ENCODE results near the gene OTUD5.

Gene OTUD5, protein sequence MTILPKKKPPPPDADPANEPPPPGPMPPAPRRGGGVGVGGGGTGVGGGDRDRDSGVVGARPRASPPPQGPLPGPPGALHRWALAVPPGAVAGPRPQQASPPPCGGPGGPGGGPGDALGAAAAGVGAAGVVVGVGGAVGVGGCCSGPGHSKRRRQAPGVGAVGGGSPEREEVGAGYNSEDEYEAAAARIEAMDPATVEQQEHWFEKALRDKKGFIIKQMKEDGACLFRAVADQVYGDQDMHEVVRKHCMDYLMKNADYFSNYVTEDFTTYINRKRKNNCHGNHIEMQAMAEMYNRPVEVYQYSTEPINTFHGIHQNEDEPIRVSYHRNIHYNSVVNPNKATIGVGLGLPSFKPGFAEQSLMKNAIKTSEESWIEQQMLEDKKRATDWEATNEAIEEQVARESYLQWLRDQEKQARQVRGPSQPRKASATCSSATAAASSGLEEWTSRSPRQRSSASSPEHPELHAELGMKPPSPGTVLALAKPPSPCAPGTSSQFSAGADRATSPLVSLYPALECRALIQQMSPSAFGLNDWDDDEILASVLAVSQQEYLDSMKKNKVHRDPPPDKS

DNA sequence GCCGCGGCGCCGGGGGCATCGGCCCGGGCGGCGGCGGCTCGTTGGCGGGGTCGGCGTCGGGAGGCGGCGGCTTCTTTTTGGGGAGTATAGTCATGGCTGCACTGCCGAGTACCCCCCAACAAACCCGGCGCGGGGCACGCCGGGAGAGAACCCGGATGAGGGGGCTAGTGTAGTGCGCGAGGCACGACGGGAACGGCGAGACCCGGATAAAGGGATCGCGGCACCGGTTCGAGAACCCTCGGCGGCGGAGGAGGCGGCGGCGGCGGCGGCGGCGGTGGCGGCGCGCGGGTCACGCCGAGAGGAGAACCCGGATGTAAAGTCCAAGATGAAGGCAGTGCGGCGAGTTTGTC is at the start of gene OTUD5:
TSS of gene OTUD5 (minus strand) at position 131 of the 350 bp plus-strand sequence. CDS start at position 94, 37 bp downstream.
- Histone ChIP-seq H3K9ac (ENCODE audit: low read depth in 1 of 2, low read length in 2 of 2) (peak within 1 kb of the TSS; percentile 78 to 91), H3K4me1 (ENCODE audit: control insufficient read depth in 2 of 2, insufficient read depth in 2 of 2, low read length in 2 of 2) (peaks cover 11 to 19% of the 10 kb centered on the region in 2 donors), H3K27ac (ENCODE audit: low read depth in 2 of 2, low read length in 2 of 2) (peak within 1 kb of the TSS; percentile 97 to 98)

DNA sequence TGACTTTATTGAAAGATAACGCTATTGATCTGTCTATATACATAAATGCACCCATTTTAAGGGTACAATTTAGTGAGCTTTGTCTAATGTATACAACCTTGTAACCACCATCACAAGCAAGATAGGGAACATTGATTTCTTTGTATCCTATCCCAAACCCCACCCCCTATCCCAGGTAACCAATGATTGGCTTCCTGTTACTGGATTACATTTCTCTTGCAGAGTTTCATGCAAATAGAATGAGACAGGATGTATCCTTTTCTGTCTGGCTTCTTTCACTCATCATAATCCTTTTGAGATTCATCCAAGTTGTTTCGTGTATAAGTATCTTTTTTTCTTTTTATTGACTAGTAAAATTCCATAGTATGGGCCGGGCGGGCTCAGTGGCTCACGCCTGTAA is 46.3 kb upstream of the OTUD5 start:
- Histone ChIP-seq H3K27me3 (ENCODE audit: control insufficient read depth in 2 of 2, insufficient read depth in 2 of 2, low read length in 2 of 2) (no peaks in the 10 kb centered on the region), H3K4me3 (ENCODE audit: low read length in 2 of 2) (no peak overlapping the region), H3K9ac (ENCODE audit: low read depth in 1 of 2, low read length in 2 of 2) (no peak overlapping the region), H3K27ac (ENCODE audit: low read depth in 2 of 2, low read length in 2 of 2) (no peak overlapping the region), H3K36me3 (ENCODE audit: control insufficient read depth in 2 of 2, insufficient read depth in 2 of 2, low read length in 2 of 2) (peaks cover 0 to 4% of the 10 kb centered on the region in 2 donors), H3K9me3 (ENCODE audit: control insufficient read depth in 2 of 2, low read length in 2 of 2) (no peaks in the 10 kb centered on the region), H3K4me1 (ENCODE audit: control insufficient read depth in 2 of 2, insufficient read depth in 2 of 2, low read length in 2 of 2) (peaks cover 2 to 5% of the 10 kb centered on the region in 2 donors)

More for the DNA sequence above, at the start of gene OTUD5:
- H3K4me3 ChIP-seq (ENCODE audit: low read length in 2 of 2): peak within 1 kb of the TSS; percentile 71 to 84
- H3K9me3 ChIP-seq (ENCODE audit: control insufficient read depth in 2 of 2, low read length in 2 of 2): no peaks in the 10 kb centered on the region
- no peaks in the 10 kb centered on the region for H3K27me3 ChIP-seq (ENCODE audit: control insufficient read depth in 2 of 2, insufficient read depth in 2 of 2, low read length in 2 of 2)
- H3K36me3 ChIP-seq (ENCODE audit: control insufficient read depth in 2 of 2, insufficient read depth in 2 of 2, low read length in 2 of 2): no peaks in the 10 kb centered on the region

DNA sequence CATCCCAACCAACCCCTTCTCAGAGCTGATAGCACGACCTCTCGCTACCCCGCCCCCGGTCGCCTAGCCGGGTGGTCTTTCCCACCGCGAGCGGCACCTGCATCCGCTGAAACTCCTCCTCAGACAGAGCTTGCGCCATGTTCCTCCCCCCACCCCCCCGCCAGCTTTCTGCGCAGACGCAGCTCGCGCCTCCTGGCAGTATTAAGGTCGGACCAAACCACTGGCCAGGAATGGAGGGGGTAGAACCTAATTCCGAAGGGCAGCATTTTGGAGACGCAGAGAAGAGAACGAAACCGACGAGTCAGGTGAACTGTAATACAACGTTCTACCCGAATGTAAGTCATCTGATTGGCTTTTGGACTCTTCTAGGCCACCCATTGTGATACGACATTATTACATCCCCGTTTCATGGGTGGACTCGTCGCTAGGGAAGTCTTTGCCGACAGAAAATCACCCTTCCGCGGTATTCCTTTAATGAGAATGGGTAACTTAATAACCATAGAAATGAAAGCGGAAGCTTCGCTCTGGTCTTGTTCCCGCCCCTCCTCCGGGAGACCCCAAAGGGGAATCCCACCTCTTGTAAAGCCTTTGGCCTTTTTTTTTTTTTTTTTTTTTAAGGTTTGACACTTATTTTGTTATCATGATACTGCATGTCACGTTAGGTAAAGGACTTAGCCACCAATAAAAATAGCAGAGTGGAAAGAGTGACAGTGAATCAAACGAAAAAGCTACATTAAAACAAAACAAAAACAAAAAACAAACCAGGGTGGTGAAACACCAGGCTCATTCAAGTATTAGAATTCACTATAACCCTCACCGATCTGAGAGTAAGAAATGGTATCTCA is 44.9 kb upstream of the OTUD5 start, which contains the start of gene GRIPAP1:
TSS of gene GRIPAP1 (minus strand) at position 174 of the 845 bp plus-strand sequence. CDS start at position 139, 35 bp downstream.
- peak within 1 kb of the TSS; percentile 86 for H3K27ac ChIP-seq (ENCODE audit: low read depth in 2 of 2, low read length in 2 of 2)
- peaks cover 2 to 5% of the 10 kb centered on the region in 2 donors for H3K4me1 ChIP-seq (ENCODE audit: control insufficient read depth in 2 of 2, insufficient read depth in 2 of 2, low read length in 2 of 2)
- H3K9me3 ChIP-seq (ENCODE audit: control insufficient read depth in 2 of 2, low read length in 2 of 2): no peaks in the 10 kb centered on the region
- peak within 1 kb of the TSS; percentile 76 to 93 for H3K4me3 ChIP-seq (ENCODE audit: low read length in 2 of 2)
- peaks cover under 1 to 7% of the 10 kb centered on the region in 2 donors for H3K36me3 ChIP-seq (ENCODE audit: control insufficient read depth in 2 of 2, insufficient read depth in 2 of 2, low read length in 2 of 2)
- H3K9ac ChIP-seq (ENCODE audit: low read depth in 1 of 2, low read length in 2 of 2): peak within 1 kb of the TSS; percentile 74 to 88
- H3K27me3 ChIP-seq (ENCODE audit: control insufficient read depth in 2 of 2, insufficient read depth in 2 of 2, low read length in 2 of 2): no peaks in the 10 kb centered on the region

DNA sequence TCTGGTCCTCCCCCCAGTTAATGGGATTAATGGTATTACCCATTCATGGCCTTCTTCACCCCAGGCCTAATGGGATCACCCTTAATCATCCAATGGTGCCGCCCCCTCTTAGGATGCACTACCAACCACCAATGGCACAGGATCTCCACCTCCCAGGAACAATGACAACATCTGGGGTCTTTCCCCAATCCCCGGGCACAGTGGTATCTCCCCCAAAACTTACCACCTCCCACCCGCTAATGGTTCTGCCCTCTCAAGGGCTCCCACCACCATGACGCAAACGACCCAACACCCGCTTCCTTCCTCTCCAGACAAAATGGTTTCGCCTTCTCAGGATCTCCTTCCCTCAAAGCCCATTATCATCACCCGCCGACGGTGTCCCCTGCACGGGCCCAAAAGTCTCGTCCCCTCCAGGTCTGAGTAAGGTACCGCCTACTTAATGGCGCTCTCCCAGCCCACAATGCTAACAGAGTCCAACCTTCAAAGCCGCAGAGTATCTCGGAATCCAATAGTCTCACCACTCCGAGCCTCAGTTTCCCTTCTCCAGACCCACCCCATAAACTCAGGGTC is 44.2 kb upstream of the OTUD5 start:
- no peaks in the 10 kb centered on the region for H3K27me3 ChIP-seq (ENCODE audit: control insufficient read depth in 2 of 2, insufficient read depth in 2 of 2, low read length in 2 of 2)
- peak overlapping the region; percentile 74 to 88 for H3K9ac ChIP-seq (ENCODE audit: low read depth in 1 of 2, low read length in 2 of 2)
- H3K4me3 ChIP-seq (ENCODE audit: low read length in 2 of 2): peak overlapping the region; percentile 76 to 93
- H3K4me1 ChIP-seq (ENCODE audit: control insufficient read depth in 2 of 2, insufficient read depth in 2 of 2, low read length in 2 of 2): peaks cover 2 to 5% of the 10 kb centered on the region in 2 donors
- peaks cover 5 to 9% of the 10 kb centered on the region in 2 donors for H3K36me3 ChIP-seq (ENCODE audit: control insufficient read depth in 2 of 2, insufficient read depth in 2 of 2, low read length in 2 of 2)
- peak overlapping the region; percentile 86 for H3K27ac ChIP-seq (ENCODE audit: low read depth in 2 of 2, low read length in 2 of 2)
- H3K9me3 ChIP-seq (ENCODE audit: control insufficient read depth in 2 of 2, low read length in 2 of 2): no peaks in the 10 kb centered on the region

DNA sequence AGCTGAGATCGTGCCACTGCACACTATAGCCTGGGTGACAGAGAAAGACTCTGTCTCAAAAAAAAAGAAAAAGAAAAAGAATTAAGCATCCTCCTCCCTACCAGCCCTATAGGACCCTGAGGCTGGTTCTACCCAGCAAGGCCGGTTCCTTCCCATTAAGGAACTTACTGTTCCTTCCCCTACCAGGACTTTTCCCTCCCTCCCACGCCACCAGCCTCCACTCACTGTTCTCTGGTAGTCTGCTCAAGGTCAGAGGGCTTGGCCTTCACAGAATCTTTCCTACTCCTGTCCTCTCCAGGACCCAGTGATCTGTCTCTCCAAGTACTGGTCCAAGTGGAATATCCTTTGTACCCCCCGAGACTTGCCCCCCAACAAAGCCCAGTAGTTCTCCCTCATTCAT is 43.2 kb upstream of the OTUD5 start:
- Histone ChIP-seq H3K9me3 (ENCODE audit: control insufficient read depth in 2 of 2, low read length in 2 of 2) (no peaks in the 10 kb centered on the region), H3K36me3 (ENCODE audit: control insufficient read depth in 2 of 2, insufficient read depth in 2 of 2, low read length in 2 of 2) (peaks cover 9% of the 10 kb centered on the region in 2 donors), H3K9ac (ENCODE audit: low read depth in 1 of 2, low read length in 2 of 2) (no peak overlapping the region), H3K27ac (ENCODE audit: low read depth in 2 of 2, low read length in 2 of 2) (no peak overlapping the region), H3K27me3 (ENCODE audit: control insufficient read depth in 2 of 2, insufficient read depth in 2 of 2, low read length in 2 of 2) (no peaks in the 10 kb centered on the region), H3K4me3 (ENCODE audit: low read length in 2 of 2) (no peak overlapping the region), H3K4me1 (ENCODE audit: control insufficient read depth in 2 of 2, insufficient read depth in 2 of 2, low read length in 2 of 2) (peaks cover 2 to 5% of the 10 kb centered on the region in 2 donors)

DNA sequence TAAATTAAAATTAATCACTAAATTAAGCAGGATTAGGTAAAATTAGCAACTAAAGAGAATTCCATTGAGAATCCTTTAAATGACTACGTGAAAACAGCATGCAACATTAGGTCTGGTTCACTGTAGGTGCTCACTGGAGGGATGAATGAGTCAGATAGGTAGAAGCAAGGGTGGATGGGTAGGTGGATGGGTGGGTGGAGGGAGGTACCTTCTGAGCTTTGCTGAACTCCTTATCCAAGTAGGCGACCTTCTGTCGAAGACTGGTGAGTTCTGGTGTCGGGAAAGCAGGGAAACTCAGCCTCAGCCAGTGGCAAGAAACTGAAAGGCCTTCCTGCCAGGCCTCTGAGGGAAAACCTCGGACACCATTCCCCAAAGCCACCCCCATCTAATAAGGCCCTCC is 41.6 kb upstream of the OTUD5 start:
- no peak overlapping the region for H3K4me3 ChIP-seq (ENCODE audit: low read length in 2 of 2)
- peaks cover 2 to 5% of the 10 kb centered on the region in 2 donors for H3K4me1 ChIP-seq (ENCODE audit: control insufficient read depth in 2 of 2, insufficient read depth in 2 of 2, low read length in 2 of 2)
- H3K9me3 ChIP-seq (ENCODE audit: control insufficient read depth in 2 of 2, low read length in 2 of 2): no peaks in the 10 kb centered on the region
- H3K9ac ChIP-seq (ENCODE audit: low read depth in 1 of 2, low read length in 2 of 2): no peak overlapping the region
- peaks cover 9 to 13% of the 10 kb centered on the region in 2 donors for H3K36me3 ChIP-seq (ENCODE audit: control insufficient read depth in 2 of 2, insufficient read depth in 2 of 2, low read length in 2 of 2)
- H3K27ac ChIP-seq (ENCODE audit: low read depth in 2 of 2, low read length in 2 of 2): no peak overlapping the region
- no peaks in the 10 kb centered on the region for H3K27me3 ChIP-seq (ENCODE audit: control insufficient read depth in 2 of 2, insufficient read depth in 2 of 2, low read length in 2 of 2)

DNA sequence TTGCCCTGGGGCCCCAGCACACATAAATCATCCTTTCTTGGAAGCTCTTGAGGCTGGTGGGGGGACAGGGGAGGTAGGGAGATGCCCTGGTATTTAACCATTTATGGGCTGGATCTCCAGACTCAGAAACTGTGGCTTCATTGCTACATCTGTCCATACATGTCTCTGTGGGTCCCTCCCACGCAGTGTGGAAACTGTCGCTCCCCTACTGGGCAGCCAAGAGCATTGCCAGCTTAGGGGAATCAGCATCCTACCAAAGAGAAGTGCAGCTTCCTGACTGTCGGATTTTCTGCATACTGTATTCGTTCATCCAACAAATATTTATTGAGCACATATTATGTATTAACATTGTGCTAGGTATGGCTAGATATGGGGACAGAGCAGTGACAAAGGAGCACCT is 41.0 kb upstream of the OTUD5 start:
- Histone ChIP-seq H3K9me3 (ENCODE audit: control insufficient read depth in 2 of 2, low read length in 2 of 2) (no peaks in the 10 kb centered on the region), H3K4me3 (ENCODE audit: low read length in 2 of 2) (no peak overlapping the region), H3K27ac (ENCODE audit: low read depth in 2 of 2, low read length in 2 of 2) (no peak overlapping the region), H3K4me1 (ENCODE audit: control insufficient read depth in 2 of 2, insufficient read depth in 2 of 2, low read length in 2 of 2) (peaks cover 2 to 5% of the 10 kb centered on the region in 2 donors), H3K27me3 (ENCODE audit: control insufficient read depth in 2 of 2, insufficient read depth in 2 of 2, low read length in 2 of 2) (no peaks in the 10 kb centered on the region), H3K36me3 (ENCODE audit: control insufficient read depth in 2 of 2, insufficient read depth in 2 of 2, low read length in 2 of 2) (peaks cover 9 to 14% of the 10 kb centered on the region in 2 donors), H3K9ac (ENCODE audit: low read depth in 1 of 2, low read length in 2 of 2) (no peak overlapping the region)

DNA sequence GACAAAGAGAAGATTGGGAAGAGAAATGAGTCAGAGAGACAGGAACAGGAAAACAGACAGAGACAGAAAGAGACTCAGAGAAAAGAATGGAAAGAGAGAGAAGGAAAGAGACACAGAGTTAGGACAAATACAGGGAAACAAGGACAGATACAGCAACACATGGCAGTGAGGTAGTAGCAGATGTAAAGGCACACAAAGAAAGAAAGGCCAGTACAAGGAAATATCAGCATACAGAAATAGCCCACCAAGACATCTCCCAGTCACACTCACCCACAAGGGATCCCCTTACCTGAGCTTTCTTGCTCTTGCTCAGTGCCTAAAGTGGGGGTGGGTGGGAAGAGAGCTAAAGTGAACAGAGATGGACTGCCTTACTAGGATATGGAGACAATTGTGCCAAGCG is 40.5 kb upstream of the OTUD5 start:
- Histone ChIP-seq H3K9me3 (ENCODE audit: control insufficient read depth in 2 of 2, low read length in 2 of 2) (no peaks in the 10 kb centered on the region), H3K4me3 (ENCODE audit: low read length in 2 of 2) (no peak overlapping the region), H3K36me3 (ENCODE audit: control insufficient read depth in 2 of 2, insufficient read depth in 2 of 2, low read length in 2 of 2) (peaks cover 14 to 15% of the 10 kb centered on the region in 2 donors), H3K27ac (ENCODE audit: low read depth in 2 of 2, low read length in 2 of 2) (no peak overlapping the region), H3K4me1 (ENCODE audit: control insufficient read depth in 2 of 2, insufficient read depth in 2 of 2, low read length in 2 of 2) (peaks cover 2 to 5% of the 10 kb centered on the region in 2 donors), H3K27me3 (ENCODE audit: control insufficient read depth in 2 of 2, insufficient read depth in 2 of 2, low read length in 2 of 2) (no peaks in the 10 kb centered on the region), H3K9ac (ENCODE audit: low read depth in 1 of 2, low read length in 2 of 2) (no peak overlapping the region)

DNA sequence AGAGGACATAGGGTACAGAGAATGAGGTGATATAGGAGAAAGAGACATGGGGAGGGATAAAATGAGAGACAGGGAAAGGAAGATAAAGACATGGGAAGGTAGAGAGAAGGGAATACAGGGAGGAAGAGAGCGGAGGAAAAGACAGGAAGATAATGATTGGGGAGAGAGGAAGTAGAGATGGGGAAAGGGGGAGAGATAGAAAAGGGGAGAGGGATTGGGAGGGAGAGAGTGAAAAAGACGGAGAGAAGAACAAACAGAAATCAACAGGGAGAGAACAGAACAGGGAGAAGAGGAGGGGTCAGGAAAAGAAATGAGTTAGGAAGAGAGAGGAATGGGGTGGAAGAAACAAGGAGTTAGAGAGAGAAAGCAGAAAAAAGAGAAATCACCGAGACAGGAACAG is 40.0 kb upstream of the OTUD5 start:
- Histone ChIP-seq H3K4me1 (ENCODE audit: control insufficient read depth in 2 of 2, insufficient read depth in 2 of 2, low read length in 2 of 2) (peaks cover 2 to 5% of the 10 kb centered on the region in 2 donors), H3K9me3 (ENCODE audit: control insufficient read depth in 2 of 2, low read length in 2 of 2) (no peaks in the 10 kb centered on the region), H3K27ac (ENCODE audit: low read depth in 2 of 2, low read length in 2 of 2) (no peak overlapping the region), H3K4me3 (ENCODE audit: low read length in 2 of 2) (no peak overlapping the region), H3K9ac (ENCODE audit: low read depth in 1 of 2, low read length in 2 of 2) (no peak overlapping the region), H3K36me3 (ENCODE audit: control insufficient read depth in 2 of 2, insufficient read depth in 2 of 2, low read length in 2 of 2) (peaks cover 14 to 15% of the 10 kb centered on the region in 2 donors), H3K27me3 (ENCODE audit: control insufficient read depth in 2 of 2, insufficient read depth in 2 of 2, low read length in 2 of 2) (no peaks in the 10 kb centered on the region)

Data from mucosa of rectum (tissue), 2 donors.